ENCODE measurements around the gene C9.

DNA sequence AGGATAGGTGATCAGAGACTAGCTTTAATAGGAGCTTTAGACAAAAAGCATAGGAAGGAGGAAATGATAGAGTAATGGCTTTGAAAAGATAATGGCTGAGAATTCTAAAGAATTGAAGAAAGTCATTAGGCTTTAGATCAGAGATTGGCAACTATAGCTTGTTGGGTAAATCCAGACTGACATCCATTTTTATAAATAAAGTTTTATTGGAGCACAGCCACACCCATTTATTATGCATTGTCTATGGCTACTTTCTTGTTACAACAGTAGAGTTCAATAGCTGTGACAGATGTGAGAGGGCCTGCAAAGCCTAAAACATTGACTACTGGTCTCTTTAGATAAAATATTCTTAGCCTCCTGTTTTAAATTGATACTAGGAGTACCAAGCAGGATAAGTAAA, 104.2 kb downstream of the C9 start:
- TF ChIP-seq, protein P1, sequence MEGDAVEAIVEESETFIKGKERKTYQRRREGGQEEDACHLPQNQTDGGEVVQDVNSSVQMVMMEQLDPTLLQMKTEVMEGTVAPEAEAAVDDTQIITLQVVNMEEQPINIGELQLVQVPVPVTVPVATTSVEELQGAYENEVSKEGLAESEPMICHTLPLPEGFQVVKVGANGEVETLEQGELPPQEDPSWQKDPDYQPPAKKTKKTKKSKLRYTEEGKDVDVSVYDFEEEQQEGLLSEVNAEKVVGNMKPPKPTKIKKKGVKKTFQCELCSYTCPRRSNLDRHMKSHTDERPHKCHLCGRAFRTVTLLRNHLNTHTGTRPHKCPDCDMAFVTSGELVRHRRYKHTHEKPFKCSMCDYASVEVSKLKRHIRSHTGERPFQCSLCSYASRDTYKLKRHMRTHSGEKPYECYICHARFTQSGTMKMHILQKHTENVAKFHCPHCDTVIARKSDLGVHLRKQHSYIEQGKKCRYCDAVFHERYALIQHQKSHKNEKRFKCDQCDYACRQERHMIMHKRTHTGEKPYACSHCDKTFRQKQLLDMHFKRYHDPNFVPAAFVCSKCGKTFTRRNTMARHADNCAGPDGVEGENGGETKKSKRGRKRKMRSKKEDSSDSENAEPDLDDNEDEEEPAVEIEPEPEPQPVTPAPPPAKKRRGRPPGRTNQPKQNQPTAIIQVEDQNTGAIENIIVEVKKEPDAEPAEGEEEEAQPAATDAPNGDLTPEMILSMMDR (IDR thresholded peaks at IDR 0.05), result no peak
- TF ChIP-seq EZH2 (IDR thresholded peaks at IDR 0.05; ENCODE audit: borderline replicate concordance, insufficient read depth, low read depth, low read length, poor library complexity, severe bottlenecking), result no peak
